Caki2 (cell line): ENCODE results near the gene HID1. TPM values are rescaled to one million over a fixed set of nuclear protein-coding genes. Genes with fewer than 3 reads are reported as not detected.
"Not testable (repeated sequence)": the region's sequence is repeated elsewhere in the genome, so short reads cannot be mapped to it uniquely, and the experiment has no call there.

Experiments used
- DNase-seq: peaks from one replicate; pipeline ENCODE4 v3.0.0-alpha.2; 2015; ENCODE audit warnings: low read depth
- in situ Hi-C: cut with HindIII; loops from 2 replicates; pipeline ENCODE4 v1.10.0; 2016; ENCODE audit warnings: low sequenced_read_pairs, low pct_unique_long_range_greater_than_20kb, mixed read lengths
- total RNA-seq: library from RNA; depleted of rRNA; stranded (reverse); fragments of >200 nt; shearing (Covaris generic); gene quantifications from 2 replicates; pipeline ENCODE4 v1.2.3, GENCODE V29; 2014; ENCODE audit warnings: low replicate concordance

HID1 gene
- total RNA-seq, 1 experiment from 2014 or later: 0.10 TPM

DNA sequence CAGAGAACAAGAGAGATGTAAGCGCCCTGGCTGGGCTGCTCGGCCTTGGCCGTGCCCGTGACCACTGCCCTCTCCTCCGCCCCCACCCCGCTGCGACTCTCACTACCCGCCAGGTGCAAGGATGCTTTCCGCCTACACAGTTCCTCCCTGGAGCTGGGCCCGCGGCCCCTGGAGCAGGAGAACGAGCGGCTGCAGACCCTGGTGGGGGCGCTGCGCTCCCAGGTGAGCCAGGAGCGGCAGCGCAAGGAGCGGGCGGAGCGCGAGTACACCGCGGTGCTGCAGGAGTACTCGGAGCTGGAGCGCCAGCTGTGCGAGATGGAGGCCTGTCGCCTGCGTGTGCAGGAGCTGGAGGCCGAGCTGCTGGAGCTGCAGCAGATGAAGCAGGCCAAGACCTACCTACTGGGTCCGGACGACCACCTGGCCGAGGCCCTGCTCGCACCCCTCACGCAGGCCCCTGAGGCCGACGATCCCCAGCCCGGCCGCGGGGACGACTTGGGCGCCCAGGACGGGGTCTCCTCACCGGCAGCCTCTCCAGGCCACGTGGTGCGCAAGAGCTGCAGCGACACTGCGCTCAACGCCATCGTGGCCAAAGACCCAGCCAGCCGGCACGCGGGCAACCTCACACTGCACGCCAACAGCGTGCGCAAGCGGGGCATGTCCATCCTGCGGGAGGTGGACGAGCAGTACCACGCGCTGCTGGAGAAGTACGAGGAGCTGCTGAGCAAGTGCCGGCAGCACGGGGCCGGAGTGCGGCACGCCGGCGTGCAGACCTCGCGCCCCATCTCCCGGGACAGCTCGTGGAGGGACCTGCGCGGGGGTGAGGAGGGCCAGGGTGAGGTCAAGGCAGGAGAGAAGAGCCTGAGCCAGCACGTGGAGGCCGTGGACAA lies 30.8 kb upstream of the HID1 start:
- in situ Hi-C loops: no loop called here
- DNase-seq: no peak

DNA sequence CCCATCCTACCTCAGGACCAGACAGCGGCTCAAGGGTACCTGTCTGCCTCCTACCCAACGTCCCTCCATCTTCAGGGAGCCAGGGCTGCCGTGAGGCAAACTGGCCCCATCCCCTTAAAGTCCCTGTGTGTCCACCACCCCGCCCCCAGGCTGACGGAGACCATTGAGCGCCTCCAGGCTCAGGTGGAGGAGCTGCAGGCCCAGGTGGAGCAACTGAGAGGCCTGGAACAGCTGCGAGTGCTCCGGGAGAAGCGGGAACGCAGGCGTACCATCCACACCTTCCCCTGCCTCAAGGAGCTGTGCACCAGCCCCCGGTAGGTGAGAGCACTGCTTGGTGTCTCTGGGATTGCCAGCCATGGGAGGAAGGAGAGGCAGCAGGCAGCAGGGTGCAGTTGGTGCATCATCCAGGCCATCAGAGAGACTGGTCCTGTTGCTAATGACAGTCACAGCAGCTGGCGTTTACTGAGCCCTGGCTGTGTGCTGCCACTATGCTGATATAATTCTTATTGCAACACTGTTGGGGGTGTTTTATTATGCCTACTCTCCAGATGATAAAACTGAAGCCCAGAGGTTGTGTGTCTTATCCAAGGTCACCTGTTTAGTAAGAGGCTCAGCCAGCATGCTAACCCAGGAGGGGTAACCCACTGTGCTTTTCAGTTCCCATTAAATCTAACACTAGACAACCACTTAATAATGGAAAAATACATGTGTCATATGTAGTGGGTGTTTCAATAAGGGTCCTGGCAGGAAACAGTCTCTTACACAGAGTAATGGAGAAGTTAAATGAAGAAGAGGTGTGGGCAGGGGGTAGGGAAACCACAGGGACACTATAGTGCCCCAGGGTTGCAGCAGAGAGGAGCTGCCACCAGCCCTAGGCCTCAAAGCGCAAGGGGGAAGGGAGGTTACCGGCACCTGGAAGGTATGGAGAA lies 29.6 kb upstream of the HID1 start:
- DNase-seq: no peak
- in situ Hi-C loops: no loop called here

DNA sequence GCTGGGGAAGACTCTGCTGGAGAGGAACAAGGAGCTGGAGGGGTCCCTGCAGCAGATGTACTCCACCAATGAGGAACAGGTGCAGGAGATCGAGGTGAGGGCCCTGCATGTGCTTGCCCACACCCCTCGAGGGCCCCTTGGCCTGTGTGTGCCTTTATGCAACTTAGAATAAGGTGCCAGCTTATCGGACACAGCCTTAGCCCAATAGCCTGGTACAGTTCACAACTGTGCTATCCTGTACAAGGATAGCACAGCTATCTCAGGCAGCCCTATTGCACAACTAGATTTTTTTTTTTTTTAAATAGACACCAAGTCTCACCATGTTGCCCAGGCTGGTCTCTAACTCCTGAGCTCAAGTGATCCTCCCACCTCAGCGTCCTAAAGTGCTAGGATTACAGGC lies 27.0 kb upstream of the HID1 start:
- in situ Hi-C loops: no loop called here

GRCh38 chr17:74998783-74999182 lies 26.2 kb upstream of the HID1 start:
- DNase-seq: no peak
- in situ Hi-C loops: no loop called here

More for the DNA sequence above, 27.0 kb upstream of the HID1 start:
- no peak for DNase-seq

- no peak for DNase-seq
- in situ Hi-C loops: no loop called here
Measured at GRCh38 chr17:74995847-74996246, 23.3 kb upstream of the HID1 start.

GRCh38 chr17:74994440-74994839 lies 21.9 kb upstream of the HID1 start:
- in situ Hi-C loops: no loop called here
- no peak for DNase-seq

- in situ Hi-C loops: no loop called here
- no peak for DNase-seq
Measured at GRCh38 chr17:74992223-74992622, 19.7 kb upstream of the HID1 start.

- no peak for DNase-seq
- in situ Hi-C loops: no loop called here
Measured at GRCh38 chr17:74990581-74991105, 18.1 kb upstream of the HID1 start.

GRCh38 chr17:74987909-74988711 lies 15.6 kb upstream of the HID1 start:
- peak; percentile 87 for DNase-seq
- in situ Hi-C loops: no loop called here

DNA sequence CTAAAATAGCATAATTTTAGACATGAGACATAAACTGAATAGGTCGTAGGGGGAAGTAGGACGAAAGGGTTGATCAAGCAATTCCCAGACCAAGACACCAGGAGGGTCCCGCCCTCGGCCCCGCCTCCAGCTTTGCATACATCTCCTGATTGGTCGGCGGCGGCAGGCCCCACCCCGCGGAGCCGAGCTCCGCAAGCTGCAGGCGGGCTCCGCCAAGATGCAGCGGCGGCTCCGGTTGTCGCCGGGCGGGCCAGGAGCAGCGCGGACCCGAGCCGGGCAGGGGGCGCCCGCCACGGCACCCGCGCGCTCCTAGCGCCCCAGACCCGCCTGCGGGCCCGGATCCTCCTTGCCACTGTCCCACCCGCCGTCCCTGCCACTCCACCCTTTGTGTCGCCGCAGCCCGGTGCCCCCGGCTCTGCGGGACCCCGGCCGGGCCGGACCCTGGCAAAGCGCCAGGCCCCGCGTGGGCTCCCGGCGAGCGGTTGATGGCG lies 14.9 kb upstream of the HID1 start, which contains the start of gene CDR2L:
Gene CDR2L, plus strand, starts transcription at position 215 of the 491 bp plus-strand sequence. CDS start 412 bp downstream, outside the sequence.
- in situ Hi-C loops: no loop called here
- peak; percentile 91 for DNase-seq

DNA sequence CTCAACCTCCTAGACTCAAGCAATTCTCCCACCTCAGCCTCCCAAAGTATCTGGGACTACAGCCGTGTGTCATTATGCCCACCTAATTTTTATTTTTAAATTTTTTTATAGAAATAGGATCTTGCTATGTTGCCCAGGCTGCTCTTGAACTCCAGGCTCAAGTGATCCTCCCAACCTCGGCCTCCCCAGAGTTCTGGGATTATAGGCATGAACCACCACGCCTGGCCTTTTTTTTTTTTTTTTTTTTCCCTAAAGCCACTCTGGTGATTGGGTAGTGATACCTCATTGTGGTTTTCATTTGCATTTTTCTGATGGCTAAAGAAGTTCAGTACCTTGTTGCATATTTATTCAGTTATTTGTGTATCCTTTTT lies 13.6 kb upstream of the HID1 start:
- in situ Hi-C loops: no loop called here
- DNase-seq: no peak

- in situ Hi-C loops, DNase-seq: not testable (repeated sequence)
Measured at GRCh38 chr17:74982663-74983313, 10.2 kb upstream of the HID1 start.

- in situ Hi-C loops: no loop called here
- peak; percentile 83 for DNase-seq
Measured at GRCh38 chr17:74981979-74982662, 9.6 kb upstream of the HID1 start.

- DNase-seq: no peak
- in situ Hi-C loops: no loop called here
Measured at GRCh38 chr17:74981318-74981978, 8.9 kb upstream of the HID1 start.

- in situ Hi-C loops: no loop called here
Measured at GRCh38 chr17:74979408-74980146, 7.0 kb upstream of the HID1 start.

DNA sequence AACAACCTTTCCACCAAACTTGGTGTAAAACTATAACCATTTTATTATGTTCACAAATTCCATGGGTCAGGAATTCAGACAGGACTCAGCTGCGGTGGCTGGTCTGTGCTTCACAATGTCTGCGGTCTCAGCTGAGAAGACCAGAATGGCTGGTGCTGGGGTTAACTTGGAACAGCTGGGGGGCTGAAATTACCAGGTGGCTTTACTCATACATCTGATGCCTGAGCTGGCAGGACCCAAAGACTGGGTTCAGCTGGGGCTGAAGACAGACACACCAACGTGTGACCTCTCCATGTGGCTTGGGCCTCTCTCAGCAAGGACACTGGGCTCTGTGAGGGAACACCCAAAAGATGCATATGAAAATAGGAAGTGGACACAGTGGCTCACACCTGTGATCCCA lies 5.7 kb upstream of the HID1 start:
- in situ Hi-C loops: no loop called here
- no peak for DNase-seq

More at GRCh38 chr17:74979408-74980146, 7.0 kb upstream of the HID1 start:
- DNase-seq: no peak
